CD4-positive, alpha-beta T cell (primary cell): Measurements from ENCODE around the gene ACTN4. TPM values are rescaled to one million over a fixed set of nuclear protein-coding genes. Genes with fewer than 3 reads are reported as not detected.

ENCODE experiments used
- ATAC-seq: fragments of 200-7000 bp; cut with Tn5 transposase; one replicate; pipeline ENCODE4 v1.10.0; 2022; ENCODE audit warnings: mild to moderate bottlenecking; ENCODE audit not compliant: poor library complexity
- CTCF ChIA-PET: fragments of 350-600 bp; sonication (Branson Sonifier 250); formaldehyde crosslinking; loops from one replicate; lab custom pipeline; 2021; ENCODE audit warnings: antibody characterized with exemption, inconsistent platforms; lab: Charles Lee
- POLR2A ChIA-PET: fragments of 350-600 bp; sonication (Branson Sonifier 250); formaldehyde crosslinking; loops from one replicate; lab custom pipeline; 2021; ENCODE audit warnings: antibody characterized with exemption, inconsistent platforms; lab: Charles Lee
- DNase-seq, 14 experiments: peaks; one replicate each; pipeline ENCODE4 v3.0.0-alpha.2; 2013 to 2020; ENCODE audit warnings: mixed read lengths in 2 of 14
- H3K27ac ChIP-seq, 2 donors: one replicate each; pipeline versions ENCODE4 v1.5.1 to v1.7.0; 2013; ENCODE audit warnings: low read length in 2 of 2, low read depth in 1 of 2, mild to moderate bottlenecking in 1 of 2
- H3K27me3 ChIP-seq, 2 experiments: 1 replicate in 1 of 2; 2 replicates in 1 of 2; pipeline versions ENCODE4 v1.6.1 to v1.7.0; 2013; ENCODE audit warnings: low read length in 2 of 2, control low read depth in 1 of 2, mild to moderate bottlenecking in 1 of 2, moderate library complexity in 1 of 2; ENCODE audit not compliant: insufficient read depth in 2 of 2, control insufficient read depth in 1 of 2
- H3K36me3 ChIP-seq: one replicate; pipeline ENCODE4 v1.6.1; 2013; ENCODE audit warnings: low read length, control low read depth; ENCODE audit not compliant: insufficient read depth
- H3K4me1 ChIP-seq: one replicate; pipeline ENCODE4 v1.6.1; 2013; ENCODE audit warnings: low read length, control low read depth; ENCODE audit not compliant: insufficient read depth
- H3K4me3 ChIP-seq: one replicate; pipeline ENCODE4 v1.5.1; 2013; ENCODE audit warnings: mild to moderate bottlenecking, low read length, moderate library complexity
- H3K9me3 ChIP-seq, 2 experiments: 1 replicate in 1 of 2; 2 replicates in 1 of 2; pipeline versions ENCODE4 v1.6.1 to v1.7.0; 2013; ENCODE audit warnings: low read length in 2 of 2, mild to moderate bottlenecking in 2 of 2, control low read depth in 1 of 2, moderate library complexity in 1 of 2; ENCODE audit not compliant: control insufficient read depth in 1 of 2, insufficient read depth in 1 of 2
- H3K27ac Mint-ChIP-seq: one replicate; pipeline ENCODE4 v1.8.0; 2020; ENCODE audit warnings: mixed read lengths
- H3K27me3 Mint-ChIP-seq: one replicate; pipeline ENCODE4 v1.8.0; 2021; ENCODE audit warnings: mixed read lengths
- H3K36me3 Mint-ChIP-seq: one replicate; pipeline ENCODE4 v1.8.0; 2021; ENCODE audit warnings: low read depth, mixed read lengths
- H3K4me1 Mint-ChIP-seq: one replicate; pipeline ENCODE4 v1.8.0; 2021; ENCODE audit warnings: low read depth, mixed read lengths
- H3K4me3 Mint-ChIP-seq: one replicate; pipeline ENCODE4 v1.8.0; 2020; ENCODE audit warnings: mild to moderate bottlenecking, mixed read lengths
- H3K9me3 Mint-ChIP-seq: one replicate; pipeline ENCODE4 v1.8.0; 2020; ENCODE audit warnings: mixed read lengths
- CTCF ChIP-seq: fragments of 200-600 bp; IDR thresholded peaks from one replicate; pipeline ENCODE4 v1.8.0; 2022; ENCODE audit warnings: antibody characterized with exemption, mild to moderate bottlenecking
- intact Hi-C, 2 experiments: fragments of 100-400 bp; cut with DNase I in 1 of 2; cut with micrococcal nuclease in 1 of 2; formaldehyde crosslinking; loops; one replicate each; pipeline versions ENCODE4 v1.15.1 to v1.9.0; 2023 to 2025; cut with DNase I, micrococcal nuclease
- total RNA-seq, 174 experiments: library from RNA in 2 of 174; stranded (reverse) in 2 of 174; gene quantifications; one replicate each; pipeline ENCODE4 v1.2.3 and lab custom pipeline; 2021 to 2026

The ACTN4 gene
- total RNA-seq, 2 experiments from 2014 or later: 70.3 to 84.0 TPM

- peaks cover 5% of the 10 kb centered on the region for H3K36me3 ChIP-seq
- intact Hi-C loops: loop anchor here (5.0 kb wide), 1 partner anchor 49 kb away; no protein-coding TSS in a partner anchor
- no peak overlapping the region for H3K4me3 ChIP-seq
These were observed 38.4 kb downstream of the ACTN4 start for GRCh38 chr19:38685666-38686529.

GRCh38 chr19:38686530-38686888 is 39.1 kb downstream of the ACTN4 start:
- H3K4me3 ChIP-seq: no peak overlapping the region
- H3K36me3 ChIP-seq: peaks cover 5% of the 10 kb centered on the region
- H3K4me3 Mint-ChIP-seq: peak overlapping the region; percentile 65
- TF ChIP-seq CTCF: no peak
- ChIA-PET POLR2A (interaction anchor here (0.8 to 1.1 kb wide), 2 partner anchors 30 to 39 kb away, joined by 3 read pairs; partner anchors contain the start of gene ACTN4), CTCF (interaction anchor here (0.6 to 2.7 kb wide), 10 partner anchors 17 to 386 kb away, joined by 3 to 10 read pairs (median 4); no protein-coding TSS in a partner anchor)
- H3K27ac Mint-ChIP-seq: peak overlapping the region; percentile 84
- H3K36me3 Mint-ChIP-seq: peaks cover 6% of the 10 kb centered on the region
- peak overlapping the region in 1 of 2 donors; percentile 65 for H3K27ac ChIP-seq
- no peaks in the 10 kb centered on the region for H3K27me3 ChIP-seq
- DNase-seq (peak in 8 of 14 experiments; percentile 21 to 88 (median 46)), ATAC-seq (peak; percentile 66)
- no peaks in the 10 kb centered on the region for H3K9me3 Mint-ChIP-seq
- H3K9me3 ChIP-seq: no peaks in the 10 kb centered on the region
- H3K4me1 Mint-ChIP-seq: peaks cover 70% of the 10 kb centered on the region
- intact Hi-C loops: loop anchor here (5.0 kb wide), 1 partner anchor 49 kb away; no protein-coding TSS in a partner anchor
- H3K27me3 Mint-ChIP-seq: no peaks in the 10 kb centered on the region
- peaks cover 74% of the 10 kb centered on the region for H3K4me1 ChIP-seq

More at GRCh38 chr19:38685666-38686529, 38.4 kb downstream of the ACTN4 start:
- Histone ChIP-seq H3K27me3 (no peaks in the 10 kb centered on the region), H3K4me1 (peaks cover 77% of the 10 kb centered on the region), H3K9me3 (no peaks in the 10 kb centered on the region), H3K27ac (peak overlapping the region in 1 of 2 donors; percentile 65)
- peak overlapping the region; percentile 84 for H3K27ac Mint-ChIP-seq
- H3K27me3 Mint-ChIP-seq: no peaks in the 10 kb centered on the region
- ChIA-PET POLR2A (interaction anchor here (0.7 to 1.1 kb wide), 3 partner anchors 19 to 39 kb away, joined by 3 read pairs; partner anchors contain the start of gene ACTN4), CTCF (interaction anchor here (0.6 to 2.7 kb wide), 10 partner anchors 17 to 387 kb away, joined by 3 to 10 read pairs (median 4); no protein-coding TSS in a partner anchor)
- no peak for TF ChIP-seq CTCF
- DNase-seq: peak in 2 of 14 experiments; percentile 51 to 57
- peak overlapping the region; percentile 65 for H3K4me3 Mint-ChIP-seq
- no peak for ATAC-seq
- peaks cover 77% of the 10 kb centered on the region for H3K4me1 Mint-ChIP-seq
- H3K9me3 Mint-ChIP-seq: no peaks in the 10 kb centered on the region
- peaks cover 10% of the 10 kb centered on the region for H3K36me3 Mint-ChIP-seq

GRCh38 chr19:38687837-38688378 is 40.5 kb downstream of the ACTN4 start:
- H3K4me1 Mint-ChIP-seq: peaks cover 72% of the 10 kb centered on the region
- TF ChIP-seq CTCF: no peak
- no peaks in the 10 kb centered on the region for H3K27me3 ChIP-seq
- H3K9me3 ChIP-seq: no peaks in the 10 kb centered on the region
- H3K4me3 Mint-ChIP-seq: no peak overlapping the region
- ChIA-PET CTCF (interaction anchor here (0.6 kb wide), 1 partner anchor 278 kb away, joined by 3 read pairs; no protein-coding TSS in a partner anchor), POLR2A (interaction anchor here (0.5 to 0.6 kb wide), 2 partner anchors 17 to 69 kb away, joined by 3 to 5 read pairs; partner anchors contain the start of gene EIF3K)
- H3K4me1 ChIP-seq: peaks cover 74% of the 10 kb centered on the region
- intact Hi-C loops: loop anchor here (5.0 kb wide), 1 partner anchor 51 kb away; no protein-coding TSS in a partner anchor
- no peaks in the 10 kb centered on the region for H3K27me3 Mint-ChIP-seq
- H3K9me3 Mint-ChIP-seq: no peaks in the 10 kb centered on the region
- H3K36me3 ChIP-seq: peaks cover 5% of the 10 kb centered on the region
- no peak overlapping the region for H3K4me3 ChIP-seq
- H3K27ac Mint-ChIP-seq: no peak overlapping the region
- H3K36me3 Mint-ChIP-seq: peaks cover 5% of the 10 kb centered on the region
- ATAC-seq: no peak
- H3K27ac ChIP-seq: no peak overlapping the region
- no peak for DNase-seq
